ENCODE measurements around the gene FBXO33.

The FBXO33 gene

DNA sequence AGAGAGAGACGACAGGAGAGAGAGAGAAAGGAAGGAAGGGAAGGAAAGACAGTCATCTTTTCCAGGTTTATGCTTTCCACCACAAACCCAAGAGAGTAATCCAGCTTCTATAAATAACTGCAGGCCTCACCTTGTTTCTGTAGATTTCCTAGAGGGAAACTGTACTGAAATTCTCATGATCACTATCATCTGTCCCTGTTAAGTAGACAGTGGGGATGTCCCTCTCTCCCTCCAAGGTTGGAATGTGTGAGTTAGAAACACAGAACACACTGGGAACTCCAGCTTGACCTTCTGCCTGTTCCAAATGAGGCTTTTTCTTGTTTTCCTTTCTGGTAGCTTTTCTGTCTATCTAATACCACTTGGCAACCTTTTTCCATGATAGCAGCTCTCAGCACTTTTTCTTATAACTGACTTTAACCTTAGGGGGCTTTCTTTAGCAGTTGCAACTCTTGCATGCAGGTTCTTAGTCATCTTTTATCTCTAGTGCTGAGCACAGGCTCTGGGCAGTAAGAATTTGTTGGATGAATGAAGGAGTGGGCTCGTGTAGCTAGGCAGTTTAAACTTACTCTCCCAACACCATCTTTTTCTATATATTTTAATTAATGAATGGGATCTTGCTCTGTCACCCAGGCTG, 22.8 kb upstream of the FBXO33 start:
- TF ChIP-seq, protein P1, sequence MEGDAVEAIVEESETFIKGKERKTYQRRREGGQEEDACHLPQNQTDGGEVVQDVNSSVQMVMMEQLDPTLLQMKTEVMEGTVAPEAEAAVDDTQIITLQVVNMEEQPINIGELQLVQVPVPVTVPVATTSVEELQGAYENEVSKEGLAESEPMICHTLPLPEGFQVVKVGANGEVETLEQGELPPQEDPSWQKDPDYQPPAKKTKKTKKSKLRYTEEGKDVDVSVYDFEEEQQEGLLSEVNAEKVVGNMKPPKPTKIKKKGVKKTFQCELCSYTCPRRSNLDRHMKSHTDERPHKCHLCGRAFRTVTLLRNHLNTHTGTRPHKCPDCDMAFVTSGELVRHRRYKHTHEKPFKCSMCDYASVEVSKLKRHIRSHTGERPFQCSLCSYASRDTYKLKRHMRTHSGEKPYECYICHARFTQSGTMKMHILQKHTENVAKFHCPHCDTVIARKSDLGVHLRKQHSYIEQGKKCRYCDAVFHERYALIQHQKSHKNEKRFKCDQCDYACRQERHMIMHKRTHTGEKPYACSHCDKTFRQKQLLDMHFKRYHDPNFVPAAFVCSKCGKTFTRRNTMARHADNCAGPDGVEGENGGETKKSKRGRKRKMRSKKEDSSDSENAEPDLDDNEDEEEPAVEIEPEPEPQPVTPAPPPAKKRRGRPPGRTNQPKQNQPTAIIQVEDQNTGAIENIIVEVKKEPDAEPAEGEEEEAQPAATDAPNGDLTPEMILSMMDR (IDR thresholded peaks at IDR 0.05; ENCODE audit: extremely low read depth, missing control alignments): no peak
- DNase-seq (ENCODE audit: low spot score): no peak

DNA sequence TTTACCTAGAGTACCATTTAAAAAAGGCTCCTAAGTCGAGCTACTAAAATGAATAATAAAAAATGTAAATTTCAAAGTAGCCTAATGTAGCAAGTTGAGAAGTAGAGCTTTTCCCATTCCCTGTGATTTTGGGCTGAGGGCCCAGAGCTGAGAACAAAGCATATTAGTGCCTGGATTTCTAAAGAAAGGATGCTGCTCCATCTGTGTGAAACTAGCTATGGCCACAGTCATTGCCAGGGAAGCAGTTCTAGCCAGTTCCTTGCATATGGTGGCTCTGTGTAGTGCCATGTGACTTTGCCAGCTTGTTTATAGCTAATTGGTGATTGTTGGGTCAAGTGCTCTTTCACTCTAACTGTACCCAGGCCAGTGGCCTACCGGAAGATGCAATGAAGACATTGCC, 20.4 kb upstream of the FBXO33 start:
- no peak for DNase-seq (ENCODE audit: low spot score)
- TF ChIP-seq, protein P1 (IDR thresholded peaks at IDR 0.05; ENCODE audit: extremely low read depth, missing control alignments): no peak

DNA sequence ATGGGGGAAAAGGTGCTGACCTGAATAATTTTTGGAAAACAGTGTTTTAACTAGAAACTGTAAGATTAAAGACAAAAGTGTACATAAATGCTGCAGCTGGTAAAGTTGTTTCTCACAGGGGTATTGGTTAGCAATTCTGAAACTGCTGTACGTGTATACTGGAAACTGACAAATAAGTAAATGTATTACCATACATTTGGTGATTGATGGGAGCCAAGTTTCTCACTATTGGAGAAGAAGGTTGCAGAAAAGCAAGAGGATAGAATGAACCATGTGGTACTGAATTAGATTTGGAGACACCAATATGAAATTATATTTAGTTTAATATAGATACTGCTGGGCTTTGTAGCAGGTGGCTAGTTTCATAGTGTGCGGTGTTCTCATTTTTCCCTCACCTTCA, 19.6 kb upstream of the FBXO33 start:
- TF ChIP-seq, protein P1 (IDR thresholded peaks at IDR 0.05; ENCODE audit: extremely low read depth, missing control alignments): no peak
- no peak for DNase-seq (ENCODE audit: low spot score)

DNA sequence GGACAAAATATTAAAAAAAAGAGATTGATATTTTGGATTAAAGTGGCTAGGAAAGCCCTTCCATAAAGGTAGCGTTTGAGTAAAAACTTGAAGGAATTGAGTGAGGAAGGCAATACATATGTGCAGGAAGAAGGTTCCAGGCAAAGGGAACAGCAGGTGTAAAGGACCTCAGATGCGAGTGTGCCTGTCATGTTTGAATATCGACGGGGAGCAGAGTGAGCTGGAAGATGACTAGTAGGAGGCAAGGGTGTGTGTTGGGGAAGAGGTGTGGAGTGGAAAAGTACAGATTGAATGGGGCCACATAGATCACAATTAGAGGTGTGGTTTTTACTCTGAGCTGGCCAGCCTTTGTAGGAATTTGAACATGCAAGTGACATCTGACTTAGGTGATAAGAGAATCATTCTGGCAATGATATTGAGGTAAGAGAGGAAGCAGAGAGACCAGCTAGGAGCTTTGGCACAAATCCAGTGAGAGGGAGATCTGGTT, 15.0 kb upstream of the FBXO33 start:
- DNase-seq (ENCODE audit: low spot score): no peak
- TF ChIP-seq, protein P1 (IDR thresholded peaks at IDR 0.05; ENCODE audit: extremely low read depth, missing control alignments): no peak

DNA sequence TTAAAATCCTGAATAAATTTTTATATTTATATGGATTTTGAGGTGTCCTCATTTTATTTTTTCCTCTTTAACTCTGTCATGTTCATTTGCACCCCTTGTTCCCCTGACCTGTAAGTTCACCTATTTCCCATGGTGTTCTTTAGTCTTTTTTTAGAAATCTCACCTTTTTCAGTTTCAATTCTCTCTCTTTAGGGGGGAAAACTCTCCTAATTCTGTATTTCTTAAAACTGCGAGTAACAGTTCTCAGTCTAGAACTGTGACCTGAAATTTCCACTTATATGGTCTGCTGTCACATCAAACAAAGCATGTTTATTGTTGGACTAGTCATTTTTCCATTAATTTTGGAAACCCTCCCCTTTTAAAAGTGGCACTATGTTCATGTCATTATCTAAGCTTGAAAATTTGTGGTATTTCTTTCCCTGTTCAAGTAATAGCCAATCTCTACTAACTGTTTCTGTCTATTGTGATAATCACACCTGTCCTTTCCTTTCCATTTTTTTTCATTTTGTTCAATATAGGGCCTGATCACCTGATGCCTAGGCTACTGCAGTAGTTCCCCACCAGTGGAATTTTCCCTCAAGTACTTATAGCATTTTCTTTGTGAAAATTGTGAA, 14.0 kb upstream of the FBXO33 start:
- peak; percentile 26 for DNase-seq (ENCODE audit: low spot score)
- TF ChIP-seq, protein P1 (IDR thresholded peaks at IDR 0.05; ENCODE audit: extremely low read depth, missing control alignments): no peak

DNA sequence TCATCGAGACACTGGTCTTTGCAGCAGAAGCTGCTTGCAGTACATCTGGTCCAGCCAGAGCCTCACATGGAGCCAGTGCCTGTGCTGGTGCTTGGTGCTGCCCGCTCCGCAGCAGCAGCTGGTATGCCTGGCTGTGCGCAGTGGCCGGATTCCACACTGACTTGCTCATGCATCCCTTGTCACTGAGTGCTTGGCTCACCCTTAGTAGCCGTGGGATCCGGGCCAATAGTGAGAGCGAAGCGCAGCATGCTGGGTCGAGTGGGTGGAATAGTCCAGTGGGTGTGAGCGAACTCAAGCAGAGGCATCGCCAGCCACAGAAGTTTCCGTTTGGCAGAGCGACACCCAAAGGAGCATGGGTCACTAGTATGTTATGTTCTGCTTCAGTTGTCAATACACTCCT, 10.1 kb upstream of the FBXO33 start:
- no peak for DNase-seq (ENCODE audit: low spot score)
- TF ChIP-seq, protein P1 (IDR thresholded peaks at IDR 0.05; ENCODE audit: extremely low read depth, missing control alignments): no peak

DNA sequence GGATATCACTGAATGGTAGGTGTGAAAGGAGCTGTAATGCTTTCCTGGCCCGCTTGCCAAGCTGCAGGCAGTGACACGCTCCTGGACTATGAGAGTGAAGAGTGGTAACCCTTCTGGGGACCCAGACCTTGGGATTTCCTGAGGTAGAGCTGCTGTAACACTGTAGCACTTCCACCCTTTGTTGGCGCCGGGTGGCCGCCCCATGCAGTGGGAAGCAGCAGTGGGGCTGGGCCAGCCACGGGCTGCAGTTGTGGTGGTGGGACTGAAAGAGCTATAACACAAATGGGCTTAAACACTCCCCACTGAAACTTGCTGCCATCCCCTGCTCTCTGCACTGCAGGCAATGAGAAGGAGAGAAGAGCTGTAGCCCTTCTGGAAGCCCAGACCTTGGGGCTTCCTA, 9.6 kb upstream of the FBXO33 start:
- no peak for DNase-seq (ENCODE audit: low spot score)
- TF ChIP-seq, protein P1 (IDR thresholded peaks at IDR 0.05; ENCODE audit: extremely low read depth, missing control alignments): no peak

Data from GM20000 (cell line).